Measurements from ENCODE around the gene ST3GAL6. TPM values are rescaled to one million over a fixed set of nuclear protein-coding genes. Genes with fewer than 3 reads are reported as not detected.

ST3GAL6 gene
- total RNA-seq, 1 donor from 2014 or later: 14.1 TPM

DNA sequence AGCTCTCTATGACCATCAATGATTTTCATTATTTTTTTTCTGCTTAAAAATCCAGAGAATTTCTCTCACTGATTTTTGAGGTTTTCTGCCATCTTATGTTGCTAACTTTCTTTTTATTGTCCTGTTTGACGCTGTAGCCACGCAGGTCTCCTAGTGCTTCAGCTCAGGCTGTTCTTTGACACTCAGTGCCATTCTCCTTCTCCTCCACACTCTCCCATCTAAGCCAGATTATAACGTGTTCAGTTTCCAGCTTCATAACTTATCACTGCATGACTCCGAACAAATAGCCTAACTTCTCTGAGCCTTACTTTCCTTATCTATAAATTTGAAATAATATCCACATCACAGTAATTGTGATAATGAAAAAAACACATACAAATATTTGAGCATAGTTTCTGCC lies 22.8 kb upstream of the ST3GAL6 start:
- Mint-ChIP-seq H3K36me3 (peaks cover 2% of the 10 kb centered on the region), H3K27me3 (ENCODE audit: low read depth) (no peaks in the 10 kb centered on the region), H3K27ac (no peak overlapping the region), H3K4me3 (no peak overlapping the region), H3K4me1 (peaks cover 19% of the 10 kb centered on the region), H3K9me3 (no peaks in the 10 kb centered on the region)
- DNase-seq (ENCODE audit: low spot score in 2 of 2, unreplicated experiment in 2 of 2): no peak
- TF ChIP-seq, protein P1, sequence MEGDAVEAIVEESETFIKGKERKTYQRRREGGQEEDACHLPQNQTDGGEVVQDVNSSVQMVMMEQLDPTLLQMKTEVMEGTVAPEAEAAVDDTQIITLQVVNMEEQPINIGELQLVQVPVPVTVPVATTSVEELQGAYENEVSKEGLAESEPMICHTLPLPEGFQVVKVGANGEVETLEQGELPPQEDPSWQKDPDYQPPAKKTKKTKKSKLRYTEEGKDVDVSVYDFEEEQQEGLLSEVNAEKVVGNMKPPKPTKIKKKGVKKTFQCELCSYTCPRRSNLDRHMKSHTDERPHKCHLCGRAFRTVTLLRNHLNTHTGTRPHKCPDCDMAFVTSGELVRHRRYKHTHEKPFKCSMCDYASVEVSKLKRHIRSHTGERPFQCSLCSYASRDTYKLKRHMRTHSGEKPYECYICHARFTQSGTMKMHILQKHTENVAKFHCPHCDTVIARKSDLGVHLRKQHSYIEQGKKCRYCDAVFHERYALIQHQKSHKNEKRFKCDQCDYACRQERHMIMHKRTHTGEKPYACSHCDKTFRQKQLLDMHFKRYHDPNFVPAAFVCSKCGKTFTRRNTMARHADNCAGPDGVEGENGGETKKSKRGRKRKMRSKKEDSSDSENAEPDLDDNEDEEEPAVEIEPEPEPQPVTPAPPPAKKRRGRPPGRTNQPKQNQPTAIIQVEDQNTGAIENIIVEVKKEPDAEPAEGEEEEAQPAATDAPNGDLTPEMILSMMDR (IDR thresholded peaks at IDR 0.05; ENCODE audit: unreplicated experiment): no peak

DNA sequence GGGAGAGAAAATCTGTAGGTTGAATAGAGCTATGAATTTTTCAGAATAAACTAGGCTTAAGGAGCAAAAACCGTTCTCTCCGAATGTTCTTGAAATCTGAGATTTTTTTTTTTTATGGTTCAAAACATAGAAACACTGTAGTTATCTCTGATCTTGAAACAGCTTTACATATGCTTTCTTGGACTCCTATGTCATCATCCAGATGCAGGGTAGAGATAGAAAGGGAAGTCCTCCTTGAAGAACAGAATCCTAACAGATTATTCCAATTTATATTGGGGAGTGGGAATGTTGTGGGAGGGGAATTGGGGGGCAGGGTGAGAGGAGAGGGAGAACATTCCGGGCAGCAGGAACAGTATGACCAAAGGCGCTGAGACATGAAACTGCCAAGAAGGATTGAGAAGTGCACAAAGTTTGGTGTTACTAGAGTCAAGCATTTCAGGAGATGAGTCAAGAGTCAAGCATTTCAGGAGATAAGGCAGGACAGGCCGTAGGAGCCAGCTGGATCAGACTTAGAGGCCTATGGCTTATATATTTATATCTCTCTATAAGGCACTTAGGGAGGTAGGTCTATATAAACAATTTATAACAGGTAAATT lies 21.9 kb upstream of the ST3GAL6 start:
- TF ChIP-seq, protein P1 (IDR thresholded peaks at IDR 0.05; ENCODE audit: unreplicated experiment): no peak
- H3K4me3 Mint-ChIP-seq: no peak overlapping the region
- H3K36me3 Mint-ChIP-seq: peaks cover 2% of the 10 kb centered on the region
- H3K4me1 Mint-ChIP-seq: peaks cover 25% of the 10 kb centered on the region
- DNase-seq (ENCODE audit: low spot score in 2 of 2, unreplicated experiment in 2 of 2): no peak
- H3K27ac Mint-ChIP-seq: peak overlapping the region; percentile 6
- no peaks in the 10 kb centered on the region for H3K27me3 Mint-ChIP-seq (ENCODE audit: low read depth)
- H3K9me3 Mint-ChIP-seq: no peaks in the 10 kb centered on the region

DNA sequence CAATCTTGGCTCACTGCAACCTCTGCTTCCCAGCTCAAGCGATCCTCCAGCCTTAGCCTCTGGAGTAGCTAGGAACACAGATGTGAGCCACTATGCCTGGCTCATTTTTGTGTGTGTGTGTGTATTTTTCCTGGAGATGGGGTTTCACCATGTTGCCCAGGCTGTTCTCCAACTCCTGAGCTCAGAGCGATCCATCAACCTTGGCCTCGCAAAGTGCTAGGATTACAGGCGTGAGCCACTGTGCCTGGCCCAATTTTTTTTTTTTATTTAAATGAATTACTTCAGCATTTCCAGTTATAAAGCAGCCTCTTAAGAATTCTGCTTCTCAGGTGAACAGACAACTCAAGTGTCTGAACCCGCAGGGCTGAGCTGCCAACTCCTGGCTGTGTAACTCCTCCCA lies 20.1 kb upstream of the ST3GAL6 start:
- TF ChIP-seq, protein P1 (IDR thresholded peaks at IDR 0.05; ENCODE audit: unreplicated experiment): no peak
- Mint-ChIP-seq H3K27ac (no peak overlapping the region), H3K9me3 (no peaks in the 10 kb centered on the region), H3K27me3 (ENCODE audit: low read depth) (no peaks in the 10 kb centered on the region), H3K4me1 (peaks cover 30% of the 10 kb centered on the region), H3K36me3 (no peaks in the 10 kb centered on the region), H3K4me3 (no peak overlapping the region)
- DNase-seq (ENCODE audit: low spot score in 2 of 2, unreplicated experiment in 2 of 2): no peak

DNA sequence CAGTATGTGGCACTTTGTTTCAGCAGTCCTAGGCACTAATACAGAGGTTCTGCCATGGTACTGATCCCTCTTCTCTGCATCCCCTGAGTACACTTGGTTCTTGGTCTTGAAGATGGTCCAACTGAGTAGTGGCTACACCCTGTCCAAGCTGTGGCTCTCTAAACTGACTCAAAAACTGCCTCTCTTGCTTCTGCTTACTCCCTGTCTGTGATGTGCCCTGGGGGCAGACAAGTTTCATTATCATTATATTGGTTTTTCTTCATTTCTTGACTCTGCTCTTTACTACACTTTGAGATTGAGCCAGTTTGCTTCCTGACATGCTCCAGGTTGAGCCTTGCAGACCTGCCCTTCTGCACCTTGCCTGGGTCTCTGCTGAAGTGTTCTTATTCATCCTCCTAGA lies 18.9 kb upstream of the ST3GAL6 start:
- no peaks in the 10 kb centered on the region for H3K27me3 Mint-ChIP-seq (ENCODE audit: low read depth)
- DNase-seq (ENCODE audit: low spot score in 2 of 2, unreplicated experiment in 2 of 2): no peak
- peaks cover 35% of the 10 kb centered on the region for H3K4me1 Mint-ChIP-seq
- no peak overlapping the region for H3K27ac Mint-ChIP-seq
- no peaks in the 10 kb centered on the region for H3K36me3 Mint-ChIP-seq
- H3K4me3 Mint-ChIP-seq: no peak overlapping the region
- H3K9me3 Mint-ChIP-seq: no peaks in the 10 kb centered on the region
- TF ChIP-seq, protein P1 (IDR thresholded peaks at IDR 0.05; ENCODE audit: unreplicated experiment): no peak

DNA sequence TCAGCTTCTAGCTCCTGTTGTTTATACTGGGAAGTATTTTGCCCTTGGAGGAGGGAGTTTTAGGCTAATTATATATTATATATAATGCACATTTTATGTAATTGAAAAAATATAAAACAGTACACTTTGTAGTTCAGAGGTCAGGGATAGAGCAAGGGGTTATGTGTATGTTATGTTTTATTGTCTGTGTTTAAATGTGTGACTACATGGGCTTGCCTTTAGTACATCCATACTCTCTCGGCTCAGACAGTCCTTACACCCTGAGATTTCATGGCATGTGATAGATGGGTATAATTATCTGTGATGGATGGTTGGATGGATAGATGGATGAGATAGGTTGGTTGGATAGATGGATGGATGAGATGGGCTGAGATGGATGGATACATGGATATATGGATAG lies 17.4 kb upstream of the ST3GAL6 start:
- no peak for DNase-seq (ENCODE audit: low spot score in 2 of 2, unreplicated experiment in 2 of 2)
- Mint-ChIP-seq H3K9me3 (no peaks in the 10 kb centered on the region), H3K27ac (no peak overlapping the region), H3K4me1 (peaks cover 33% of the 10 kb centered on the region), H3K27me3 (ENCODE audit: low read depth) (no peaks in the 10 kb centered on the region), H3K4me3 (no peak overlapping the region), H3K36me3 (no peaks in the 10 kb centered on the region)
- TF ChIP-seq, protein P1 (IDR thresholded peaks at IDR 0.05; ENCODE audit: unreplicated experiment): no peak

DNA sequence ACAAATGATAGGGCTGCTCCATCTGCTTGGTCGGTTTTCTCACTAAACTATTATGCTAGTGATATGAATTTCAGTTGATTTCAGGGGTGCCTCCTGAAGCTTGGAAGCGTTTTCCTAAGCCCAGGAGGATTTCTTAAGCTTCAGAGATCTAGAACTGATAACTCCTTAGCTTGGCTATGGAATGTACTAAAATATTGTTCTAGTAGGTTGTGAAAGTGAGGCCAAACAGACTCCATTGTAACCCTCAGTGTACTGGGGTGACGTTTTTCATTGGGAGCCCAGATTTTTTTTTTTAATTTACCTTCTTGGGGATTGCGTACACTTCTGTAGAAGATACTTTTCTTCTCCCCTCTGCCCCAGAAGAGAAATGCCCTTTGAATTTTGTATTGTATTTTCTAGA lies 17.0 kb upstream of the ST3GAL6 start:
- Mint-ChIP-seq H3K36me3 (no peaks in the 10 kb centered on the region), H3K4me1 (peaks cover 29% of the 10 kb centered on the region), H3K4me3 (no peak overlapping the region), H3K27me3 (ENCODE audit: low read depth) (no peaks in the 10 kb centered on the region), H3K27ac (no peak overlapping the region), H3K9me3 (no peaks in the 10 kb centered on the region)
- TF ChIP-seq, protein P1 (IDR thresholded peaks at IDR 0.05; ENCODE audit: unreplicated experiment): no peak
- DNase-seq (ENCODE audit: low spot score in 2 of 2, unreplicated experiment in 2 of 2): no peak
